Peyer's patch (tissue), 4 donors: ENCODE results near the gene PALMD.

ENCODE experiments used
- CTCF ChIP-seq, 6 experiments: fragments of 450-650 bp in 4 of 6; fragments of 200-600 bp in 2 of 6; sonication (generic) in 1 of 6; IDR thresholded peaks; one replicate each; pipeline ENCODE4 v1.5.1; 2017 to 2019; ENCODE audit warnings: antibody characterized with exemption in 6 of 6, mild to moderate bottlenecking in 3 of 6, moderate library complexity in 1 of 6
- POLR2A ChIP-seq, 2 donors: fragments of 450-650 bp; IDR thresholded peaks; one replicate each; pipeline ENCODE4 v1.5.1; 2017; ENCODE audit warnings: antibody characterized with exemption in 2 of 2, mild to moderate bottlenecking in 2 of 2, moderate library complexity in 2 of 2

GRCh38 chr1:99713006-99713405, 67.1 kb downstream of the PALMD start:
- TF ChIP-seq CTCF (IDR thresholded peaks at IDR 0.05) (no peak), POLR2A (IDR thresholded peaks at IDR 0.05) (no peak)
